HCT116 (cell line): ENCODE results near the gene PNLIP. TPM values are rescaled to one million over a fixed set of nuclear protein-coding genes. Genes with fewer than 3 reads are reported as not detected.

Experiments used
- ATAC-seq: fragments of 200-7000 bp; cut with Tn5 transposase; 2 replicates; pipeline ENCODE4 v1.9.1; 2020; ENCODE audit warnings: mild to moderate bottlenecking, moderate library complexity
- BruUV-seq: library from RNA; stranded (reverse); fragments of 400-500 nt; replicated peaks from 2 replicates; lab custom pipeline; 2021; lab: Mats Ljungman, UMichigan
- CTCF ChIA-PET: fragments of 300-600 bp; sonication (Branson Sonifier 250); formaldehyde crosslinking; loops from one replicate; lab custom pipeline; 2021; ENCODE audit warnings: antibody characterized with exemption; lab: Charles Lee
- POLR2A ChIA-PET: fragments of 300-600, 350-600 bp; sonication (Branson Sonifier 250); formaldehyde crosslinking; loops from one replicate; lab custom pipeline; 2021; ENCODE audit warnings: antibody characterized with exemption; lab: Charles Lee
- RAD21 ChIA-PET, 2 experiments: fragments of 300-600 bp; sonication (Branson Sonifier 250); formaldehyde crosslinking; loops; one replicate each; lab custom pipeline; 2023; ENCODE audit warnings: low total read pairs in 2 of 2; ENCODE audit not compliant: uncharacterized antibody in 2 of 2, unreplicated experiment in 2 of 2, low non-redundant PET in 1 of 2; lab: Charles Lee
- DNase-seq: peaks from one replicate; pipeline ENCODE4 v3.0.0-alpha.2; 2010; ENCODE audit warnings: low read depth, low spot score
- H2AFZ ChIP-seq: fragments of 200-600 bp; shearing (Covaris generic), sonication (generic); 2 replicates; pipeline ENCODE4 v1.6.1; 2017; ENCODE audit warnings: low read depth, mixed run types, mixed read lengths, antibody characterized with exemption, low read length; ENCODE audit not compliant: poor library complexity, severe bottlenecking
- H3K27ac ChIP-seq: 2 replicates; pipeline ENCODE4 v1.5.1; 2012; ENCODE audit warnings: low read depth, low read length
- H3K27me3 ChIP-seq: fragments of 200-600 bp; sonication (generic); 2 replicates; pipeline ENCODE4 v1.6.1; 2016; ENCODE audit warnings: mixed run types, low read length, mixed read lengths; ENCODE audit not compliant: insufficient read depth
- H3K36me3 ChIP-seq, 2 experiments: fragments of 200-500 bp in 1 of 2; fragments of 200-600 bp in 1 of 2; sonication (Bioruptor generic) in 1 of 2; sonication (generic) in 1 of 2; 2 replicates each; pipeline versions ENCODE4 v1.5.1 to v1.6.1; 2014 to 2016; ENCODE audit warnings: low read length in 2 of 2, inconsistent platforms in 1 of 2, mixed read lengths in 1 of 2, mixed run types in 1 of 2; ENCODE audit not compliant: insufficient read depth in 2 of 2, control insufficient read depth in 1 of 2
- H3K4me1 ChIP-seq, 2 experiments: fragments of 200-600 bp in 1 of 2; sonication (generic) in 1 of 2; 2 replicates each; pipeline versions ENCODE4 v1.5.1 to v1.6.1; 2012 to 2017; ENCODE audit warnings: low read length in 2 of 2, inconsistent platforms in 1 of 2, mild to moderate bottlenecking in 1 of 2, mixed read lengths in 1 of 2, mixed run types in 1 of 2, moderate library complexity in 1 of 2; ENCODE audit not compliant: insufficient read depth in 2 of 2, control insufficient read depth in 1 of 2
- H3K4me2 ChIP-seq: fragments of 200-600 bp; sonication (generic); 2 replicates; pipeline ENCODE4 v1.6.1; 2017; ENCODE audit warnings: mixed run types, low read length, mixed read lengths
- H3K4me3 ChIP-seq, 2 experiments: fragments of 200-600 bp in 1 of 2; sonication (generic) in 1 of 2; replicated peaks in 1 of 2; 2 replicates each; pipeline ENCODE4 v1.5.1; 2011 to 2016; ENCODE audit warnings: low read length in 2 of 2, control low read depth in 1 of 2, low read depth in 1 of 2, mild to moderate bottlenecking in 1 of 2, mixed read lengths in 1 of 2, mixed run types in 1 of 2
- H3K79me2 ChIP-seq: fragments of 200-600 bp; sonication (generic); 2 replicates; pipeline ENCODE4 v1.6.1; 2017; ENCODE audit warnings: mild to moderate bottlenecking, mixed run types, low read length, moderate library complexity, mixed read lengths; ENCODE audit not compliant: insufficient read depth
- H3K9ac ChIP-seq: fragments of 200-600 bp; sonication (generic); 2 replicates; pipeline ENCODE4 v1.6.1; 2016; ENCODE audit warnings: low read length, mixed read lengths
- H3K9me2 ChIP-seq: fragments of 200-600 bp; sonication (generic), shearing (Covaris generic); 2 replicates; pipeline ENCODE4 v1.6.1; 2017; ENCODE audit warnings: mixed run types, mild to moderate bottlenecking, moderate library complexity; ENCODE audit not compliant: insufficient read depth
- H3K9me3 ChIP-seq, 2 experiments: fragments of 200-500 bp in 1 of 2; fragments of 200-600 bp in 1 of 2; sonication (Bioruptor generic) in 1 of 2; sonication (generic) in 1 of 2; 2 replicates each; pipeline ENCODE4 v1.6.1; 2014 to 2017; ENCODE audit warnings: low read length in 2 of 2, mixed read lengths in 2 of 2, inconsistent platforms in 1 of 2, low read depth in 1 of 2, mild to moderate bottlenecking in 1 of 2, mixed run types in 1 of 2, moderate library complexity in 1 of 2; ENCODE audit not compliant: control insufficient read depth in 1 of 2, insufficient read depth in 1 of 2
- H4K20me1 ChIP-seq: fragments of 200-600 bp; sonication (generic), shearing (Covaris generic); 2 replicates; pipeline ENCODE4 v1.6.1; 2017; ENCODE audit warnings: mixed run types, mild to moderate bottlenecking, moderate library complexity; ENCODE audit not compliant: insufficient read depth
- ATF3 ChIP-seq: IDR thresholded peaks from 2 replicates; pipeline ENCODE4 v1.6.1; 2012
- CEBPB ChIP-seq: IDR thresholded peaks from 2 replicates; pipeline ENCODE4 v1.6.1; 2012; ENCODE audit warnings: low read depth
- CTCF ChIP-seq, 3 experiments: fragments of 200-600 bp in 1 of 3; sonication (generic) in 1 of 3; IDR thresholded peaks in 2 of 3; conservative IDR thresholded peaks in 1 of 3; 2 replicates each; pipeline ENCODE4 v1.5.1; 2012 to 2017; ENCODE audit warnings: low read depth in 2 of 3, low read length in 2 of 3, antibody characterized with exemption in 1 of 3, borderline replicate concordance in 1 of 3, control low read depth in 1 of 3, mild to moderate bottlenecking in 1 of 3, mixed read lengths in 1 of 3, mixed run types in 1 of 3, moderate library complexity in 1 of 3; ENCODE audit not compliant: insufficient read depth in 1 of 3
- EGR1 ChIP-seq: IDR thresholded peaks from 2 replicates; pipeline ENCODE4 v1.6.1; 2012; ENCODE audit warnings: low read depth
- ELF1 ChIP-seq: IDR thresholded peaks from 2 replicates; pipeline ENCODE4 v1.6.1; 2012; ENCODE audit warnings: low read depth, borderline replicate concordance
- EZH2 ChIP-seq: fragments of 200-600 bp; sonication (generic); IDR thresholded peaks from 2 replicates; pipeline ENCODE4 v1.6.1; 2017; ENCODE audit warnings: antibody characterized with exemption, mixed run types
- EZH2phosphoT487 ChIP-seq: fragments of 200-600 bp; IDR thresholded peaks from 2 replicates; pipeline ENCODE4 v1.6.1; 2018; ENCODE audit warnings: antibody characterized with exemption, borderline replicate concordance
- FOSL1 ChIP-seq: IDR thresholded peaks from 2 replicates; pipeline ENCODE4 v1.6.1; 2012; ENCODE audit warnings: low read depth
- JUND ChIP-seq: IDR thresholded peaks from 2 replicates; pipeline ENCODE4 v1.6.1; 2012
- POLR2A ChIP-seq: IDR thresholded peaks from 2 replicates; pipeline ENCODE4 v1.7.0; 2011; ENCODE audit warnings: borderline replicate concordance; ENCODE audit not compliant: insufficient read depth, insufficient read length; ENCODE audit errors: extremely low read depth
- RAD21 ChIP-seq: IDR thresholded peaks from 2 replicates; pipeline ENCODE4 v1.6.1; 2012; ENCODE audit warnings: low read depth, mild to moderate bottlenecking
- SIN3A ChIP-seq: IDR thresholded peaks from 2 replicates; pipeline ENCODE4 v1.6.1; 2012; ENCODE audit warnings: low read depth
- SP1 ChIP-seq: IDR thresholded peaks from 2 replicates; pipeline ENCODE4 v1.6.1; 2012; ENCODE audit warnings: low read depth
- SRF ChIP-seq: IDR thresholded peaks from 2 replicates; pipeline ENCODE4 v1.6.1; 2012; ENCODE audit warnings: low read depth
- TCF7L2 ChIP-seq: IDR thresholded peaks from 2 replicates; pipeline ENCODE4 v1.7.0; 2011; ENCODE audit warnings: borderline replicate concordance, inconsistent platforms; ENCODE audit not compliant: insufficient read depth, insufficient read length; ENCODE audit errors: extremely low read depth
- YY1 ChIP-seq: IDR thresholded peaks from 2 replicates; pipeline ENCODE4 v1.6.1; 2011; ENCODE audit warnings: low read length, low read depth, moderate library complexity, mild to moderate bottlenecking; ENCODE audit not compliant: insufficient replicate concordance; ENCODE audit errors: extremely low read depth
- ZBTB33 ChIP-seq: IDR thresholded peaks from 2 replicates; pipeline ENCODE4 v1.6.1; 2011; ENCODE audit warnings: mild to moderate bottlenecking, low read length, moderate library complexity; ENCODE audit not compliant: insufficient replicate concordance; ENCODE audit errors: extremely low read depth
- ZFX ChIP-seq: fragments of 450-650 bp; IDR thresholded peaks from 2 replicates; pipeline ENCODE4 v1.6.1; 2017
- ZNF274 ChIP-seq: fragments of 200-500 bp; sonication (Bioruptor generic); IDR thresholded peaks from 2 replicates; pipeline ENCODE4 v1.6.1; 2014; ENCODE audit warnings: mild to moderate bottlenecking, low read depth, low read length, inconsistent platforms
- intact Hi-C: fragments of 100-400 bp; cut with micrococcal nuclease; formaldehyde crosslinking; loops from 2 replicates; pipeline ENCODE4 v1.10.0; 2022
- total RNA-seq: library from RNA; stranded (reverse); gene quantifications from one replicate; pipeline ENCODE4 v1.2.1, GENCODE V29; 2021; ENCODE audit not compliant: unreplicated experiment

The PNLIP gene
- total RNA-seq, 1 experiment from 2014 or later: 1.3 TPM

GRCh38 chr10:116555880-116556279 is 10.1 kb downstream of the PNLIP start:
- ChIA-PET POLR2A (no interaction called here), RAD21 (no interaction called here), CTCF (no interaction called here)
- no peaks in the 10 kb centered on the region for H4K20me1 ChIP-seq
- no peaks in the 10 kb centered on the region for H3K9me3 ChIP-seq
- TF ChIP-seq TCF7L2 (no peak), ZBTB33 (no peak), POLR2A (no peak), JUND (no peak), EZH2phosphoT487 (no peak), EGR1 (no peak), ELF1 (no peak), CEBPB (no peak), ATF3 (no peak), EZH2 (no peak), FOSL1 (no peak), YY1 (no peak), RAD21 (no peak), ZNF274 (no peak), CTCF (IDR thresholded peaks at IDR 0.05 in 2 of 3, conservative IDR thresholded peaks at IDR 0.05 in 1 of 3; ENCODE audit: borderline replicate concordance in 1 of 3, insufficient read depth in 1 of 3, low read depth in 2 of 3, low read length in 2 of 3) (no peak), SIN3A (no peak), SRF (no peak), SP1 (no peak), ZFX (no peak)
- no peak overlapping the region for H3K27ac ChIP-seq
- DNase-seq: no peak
- H3K4me1 ChIP-seq: no peaks in the 10 kb centered on the region
- H3K9ac ChIP-seq: no peak overlapping the region
- no peak overlapping the region for H3K4me2 ChIP-seq
- BruUV-seq: no TSS peak
- H3K36me3 ChIP-seq: no peaks in the 10 kb centered on the region
- H2AFZ ChIP-seq: no peak overlapping the region
- no peak overlapping the region for H3K4me3 ChIP-seq
- H3K9me2 ChIP-seq: no peaks in the 10 kb centered on the region
- no peak for ATAC-seq
- H3K27me3 ChIP-seq: peaks cover 32% of the 10 kb centered on the region
- intact Hi-C loops: no loop called here
- H3K79me2 ChIP-seq: no peaks in the 10 kb centered on the region
